Smooth muscle cell (in vitro differentiated cells): ENCODE data around the gene PSMB8. TPM values are rescaled to one million over a fixed set of nuclear protein-coding genes. Genes with fewer than 3 reads are reported as not detected.

Experiments
- DNase-seq: peaks from one replicate; lab custom pipeline; 2025; ENCODE audit not compliant: unreplicated experiment; lab: John Stamatoyannopoulos, UW
- H2AFZ ChIP-seq: fragments of 200-600 bp; sonication (generic); 2 replicates; pipeline ENCODE4 v1.6.0; 2016; ENCODE audit warnings: antibody characterized with exemption, low read depth, mild to moderate bottlenecking
- H3F3A ChIP-seq: fragments of 200-600 bp; sonication (generic); 2 replicates; pipeline ENCODE4 v1.6.0; 2017; ENCODE audit warnings: antibody characterized with exemption, low read depth
- H3K27ac ChIP-seq: fragments of 200-600 bp; sonication (generic); 2 replicates; pipeline ENCODE4 v1.5.1; 2016; ENCODE audit warnings: low read depth, mild to moderate bottlenecking
- H3K27me3 ChIP-seq: fragments of 200-600 bp; sonication (generic); 2 replicates; pipeline ENCODE4 v1.6.1; 2016; ENCODE audit warnings: low read depth, mild to moderate bottlenecking
- H3K36me3 ChIP-seq: fragments of 200-600 bp; sonication (generic); 2 replicates; pipeline ENCODE4 v1.5.1; 2016; ENCODE audit warnings: low read depth
- H3K4me1 ChIP-seq: fragments of 200-600 bp; sonication (generic); 2 replicates; pipeline ENCODE4 v1.5.1; 2016; ENCODE audit warnings: low read depth
- H3K4me2 ChIP-seq: fragments of 200-600 bp; sonication (generic); 2 replicates; pipeline ENCODE4 v1.6.0; 2016; ENCODE audit warnings: mild to moderate bottlenecking
- H3K4me3 ChIP-seq: fragments of 200-600 bp; sonication (generic); 2 replicates; pipeline ENCODE4 v1.5.1; 2016; ENCODE audit warnings: mild to moderate bottlenecking
- H3K79me2 ChIP-seq: fragments of 200-600 bp; sonication (generic); 2 replicates; pipeline ENCODE4 v1.6.0; 2016; ENCODE audit warnings: low read depth, mild to moderate bottlenecking
- H3K9ac ChIP-seq: fragments of 200-600 bp; sonication (generic); 2 replicates; pipeline ENCODE4 v1.6.0; 2016; ENCODE audit warnings: low read depth
- H3K9me3 ChIP-seq: fragments of 200-600 bp; sonication (generic); replicated peaks from 2 replicates; pipeline ENCODE4 v1.5.1; 2016; ENCODE audit warnings: low read depth
- H4K20me1 ChIP-seq: fragments of 200-600 bp; sonication (generic); 2 replicates; pipeline ENCODE4 v1.6.0; 2016; ENCODE audit warnings: low read depth
- CTCF ChIP-seq: fragments of 200-600 bp; sonication (generic); IDR thresholded peaks from 2 replicates; pipeline ENCODE4 v1.5.1; 2017; ENCODE audit warnings: borderline replicate concordance, mild to moderate bottlenecking, antibody characterized with exemption; ENCODE audit not compliant: insufficient read depth, poor library complexity, severe bottlenecking
- WGBS: methylation state at CpG from one replicate; pipeline ENCODE4 v1.1.7; 2016; ENCODE audit warnings: low lambda C conversion rate; 5-methylcytosine and 5-hydroxymethylcytosine counted together
- polyA plus RNA-seq: library from polyadenylated mRNA; unstranded; fragments of >200 nt; fragmentation: Nextera tagmentation; extraction: Ambion mirVana; gene quantifications from 2 replicates; pipeline ENCODE4 v1.2.1, GENCODE V29; 2016
- total RNA-seq: library from RNA; depleted of rRNA; stranded (reverse); fragments of >200 nt; gene quantifications from 2 replicates; pipeline ENCODE4 v1.2.3, GENCODE V29; 2014

Gene PSMB8
- total and polyA plus RNA-seq, 2 experiments from 2014 or later, result 5.0 to 16.7 TPM

GRCh38 chr6:32840604-32841246 is 3.1 kb downstream of the PSMB8 start:
- no peak for DNase-seq
- no peaks in the 10 kb centered on the region for H3K4me1 ChIP-seq
- no peak overlapping the region for H3K27ac ChIP-seq
- 93% methylated on average over 9 of the region's 9 CpGs for WGBS
- H3K27me3 ChIP-seq, result peaks cover 34% of the 10 kb centered on the region
- no peak overlapping the region for H3K9ac ChIP-seq
- H3F3A ChIP-seq, result no peaks in the 10 kb centered on the region
- no peak overlapping the region for H3K4me3 ChIP-seq
- H2AFZ ChIP-seq, result no peak overlapping the region
- no peaks in the 10 kb centered on the region for H3K79me2 ChIP-seq
- H3K36me3 ChIP-seq, result no peaks in the 10 kb centered on the region
- no peaks in the 10 kb centered on the region for H4K20me1 ChIP-seq
- no peak for TF ChIP-seq CTCF
- H3K9me3 ChIP-seq, result no peaks in the 10 kb centered on the region
- no peak overlapping the region for H3K4me2 ChIP-seq

- H3K4me3 ChIP-seq, result no peak overlapping the region
- no peak for DNase-seq
- H3K4me2 ChIP-seq, result no peak overlapping the region
- H3K27ac ChIP-seq, result no peak overlapping the region
- 86% methylated on average over 15 of the region's 15 CpGs for WGBS
- H3K36me3 ChIP-seq, result no peaks in the 10 kb centered on the region
- H2AFZ ChIP-seq, result no peak overlapping the region
- no peaks in the 10 kb centered on the region for H3K9me3 ChIP-seq
- no peaks in the 10 kb centered on the region for H3F3A ChIP-seq
- H3K79me2 ChIP-seq, result no peaks in the 10 kb centered on the region
- no peaks in the 10 kb centered on the region for H3K4me1 ChIP-seq
- no peak overlapping the region for H3K9ac ChIP-seq
- H3K27me3 ChIP-seq, result peaks cover 23% of the 10 kb centered on the region
- no peaks in the 10 kb centered on the region for H4K20me1 ChIP-seq
- no peak for TF ChIP-seq CTCF
These were observed 4.5 kb downstream of the PSMB8 start for GRCh38 chr6:32839356-32839755.

GRCh38 chr6:32838114-32838958 is 5.5 kb downstream of the PSMB8 start, which contains the start of gene TAP2:
Gene TAP2, minus strand, starts transcription at chr6:32838739. Its CDS starts 506 bp downstream, at chr6:32838233.
- Histone ChIP-seq H3F3A (no peaks in the 10 kb centered on the region), H3K36me3 (no peaks in the 10 kb centered on the region), H2AFZ (peak within 1 kb of the TSS; percentile 81), H3K4me1 (no peaks in the 10 kb centered on the region), H3K9me3 (no peaks in the 10 kb centered on the region), H3K9ac (peak within 1 kb of the TSS; percentile 87), H3K4me3 (peak within 1 kb of the TSS; percentile 95), H4K20me1 (no peaks in the 10 kb centered on the region), H3K27me3 (peaks cover 15% of the 10 kb centered on the region), H3K4me2 (peak within 1 kb of the TSS; percentile 90), H3K79me2 (no peaks in the 10 kb centered on the region), H3K27ac (peak within 1 kb of the TSS; percentile 74)
- whole genome bisulfite sequencing, result 1% methylated on average over 48 of the region's 57 CpGs
- peak; percentile 97 for TF ChIP-seq CTCF
- DNase-seq, result peak; percentile 92
